Prostate gland (tissue), 2 donors: Measurements from ENCODE around the gene ULK4.

Experiments used
- POLR2A ChIP-seq: fragments of 450-650 bp; IDR thresholded peaks from one replicate; pipeline ENCODE4 v1.6.1; 2016; ENCODE audit warnings: antibody characterized with exemption, mild to moderate bottlenecking
- POLR2AphosphoS5 ChIP-seq: sonication (generic); formaldehyde crosslinking; IDR thresholded peaks from one replicate; pipeline ENCODE4 v1.6.1; 2017; ENCODE audit warnings: antibody characterized with exemption
- TF ChIP-seq, protein P1 (sequence below), 4 experiments: fragments of 200-600 bp in 2 of 4; fragments of 450-650 bp in 2 of 4; sonication (generic) in 2 of 4; IDR thresholded peaks; 1 replicate in 3 of 4; 2 replicates in 1 of 4; pipeline ENCODE4 v1.5.1; 2016 to 2019; ENCODE audit warnings: antibody characterized with exemption in 4 of 4, mild to moderate bottlenecking in 2 of 4, moderate library complexity in 2 of 4

DNA sequence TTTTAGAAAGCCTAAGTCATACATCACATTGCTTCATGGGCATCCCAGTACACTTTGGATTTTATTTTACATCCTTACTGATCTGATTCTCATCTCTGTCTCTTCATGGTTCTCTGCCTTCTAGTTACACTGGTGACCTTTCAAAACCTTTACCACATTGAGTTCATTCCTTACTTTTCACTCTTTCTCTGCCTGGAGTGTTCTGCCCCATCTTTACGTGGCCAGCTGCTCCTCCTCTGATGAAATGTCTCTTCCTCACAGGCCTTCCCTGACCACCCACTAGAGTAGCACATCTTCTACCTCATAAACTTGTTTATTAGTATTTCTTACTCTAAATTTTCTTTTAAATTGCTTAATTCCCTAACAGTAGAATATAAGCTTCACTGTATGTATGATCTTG, 744.9 kb downstream of the ULK4 start:
- TF ChIP-seq POLR2AphosphoS5 (no peak), POLR2A (no peak)
- TF ChIP-seq, protein P1, sequence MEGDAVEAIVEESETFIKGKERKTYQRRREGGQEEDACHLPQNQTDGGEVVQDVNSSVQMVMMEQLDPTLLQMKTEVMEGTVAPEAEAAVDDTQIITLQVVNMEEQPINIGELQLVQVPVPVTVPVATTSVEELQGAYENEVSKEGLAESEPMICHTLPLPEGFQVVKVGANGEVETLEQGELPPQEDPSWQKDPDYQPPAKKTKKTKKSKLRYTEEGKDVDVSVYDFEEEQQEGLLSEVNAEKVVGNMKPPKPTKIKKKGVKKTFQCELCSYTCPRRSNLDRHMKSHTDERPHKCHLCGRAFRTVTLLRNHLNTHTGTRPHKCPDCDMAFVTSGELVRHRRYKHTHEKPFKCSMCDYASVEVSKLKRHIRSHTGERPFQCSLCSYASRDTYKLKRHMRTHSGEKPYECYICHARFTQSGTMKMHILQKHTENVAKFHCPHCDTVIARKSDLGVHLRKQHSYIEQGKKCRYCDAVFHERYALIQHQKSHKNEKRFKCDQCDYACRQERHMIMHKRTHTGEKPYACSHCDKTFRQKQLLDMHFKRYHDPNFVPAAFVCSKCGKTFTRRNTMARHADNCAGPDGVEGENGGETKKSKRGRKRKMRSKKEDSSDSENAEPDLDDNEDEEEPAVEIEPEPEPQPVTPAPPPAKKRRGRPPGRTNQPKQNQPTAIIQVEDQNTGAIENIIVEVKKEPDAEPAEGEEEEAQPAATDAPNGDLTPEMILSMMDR (IDR thresholded peaks at IDR 0.05): no peak
